NCI-H1436 (cell line): Measurements from ENCODE around the gene PGBD2.
"Not testable (repeated sequence)": the region's sequence is repeated elsewhere in the genome, so short reads cannot be mapped to it uniquely, and the experiment has no call there.

Experiments used
- DNase-seq: peaks from one replicate; lab custom pipeline; 2025; lab: John Stamatoyannopoulos, UW

The PGBD2 gene

GRCh38 chr1:248886237-248886895 lies 19.7 kb upstream of the PGBD2 start:
- no peak for DNase-seq

GRCh38 chr1:248889914-248890243 lies 16.2 kb upstream of the PGBD2 start:
- DNase-seq: not testable (repeated sequence)

DNA sequence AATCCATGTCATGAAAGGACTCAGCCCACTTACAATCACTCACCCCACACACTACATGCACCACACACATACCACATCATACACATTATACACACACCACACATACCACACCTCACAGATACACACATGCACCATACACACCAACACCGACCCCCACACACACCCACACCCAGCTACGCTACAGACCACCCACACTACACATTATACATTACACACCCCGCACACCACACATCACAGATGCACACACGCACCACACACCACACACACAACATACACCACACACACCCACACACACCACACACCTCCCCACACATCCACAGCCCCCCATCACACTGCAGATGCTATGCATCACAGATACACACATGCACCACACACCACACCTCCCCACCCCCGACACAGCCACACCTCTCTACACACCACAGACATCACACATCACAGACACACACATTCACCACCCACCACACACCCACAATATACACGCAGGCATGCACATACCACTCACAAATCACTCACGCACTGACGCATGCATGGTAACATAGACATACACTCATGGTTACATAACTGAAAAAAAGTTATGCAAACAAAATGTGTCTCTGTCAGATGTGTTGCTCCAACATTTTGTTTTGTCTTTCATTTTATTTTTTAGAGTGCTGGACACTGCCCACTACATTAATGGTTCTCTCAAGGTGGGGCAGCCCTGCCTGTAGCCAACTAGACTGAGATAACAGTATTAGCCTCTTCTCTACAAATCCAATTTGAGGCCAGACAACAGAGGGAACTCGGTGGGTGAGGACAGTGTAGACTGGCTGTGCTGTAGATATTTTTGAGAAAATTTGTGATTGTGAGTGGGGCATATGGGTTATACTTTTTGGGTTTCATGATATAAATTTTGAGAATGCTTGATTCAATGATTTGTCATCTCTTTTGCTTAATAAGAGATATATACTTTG lies 15.2 kb upstream of the PGBD2 start:
- DNase-seq: no peak

- no peak for DNase-seq
Observed at GRCh38 chr1:248891758-248892157, 14.3 kb upstream of the PGBD2 start.

DNA sequence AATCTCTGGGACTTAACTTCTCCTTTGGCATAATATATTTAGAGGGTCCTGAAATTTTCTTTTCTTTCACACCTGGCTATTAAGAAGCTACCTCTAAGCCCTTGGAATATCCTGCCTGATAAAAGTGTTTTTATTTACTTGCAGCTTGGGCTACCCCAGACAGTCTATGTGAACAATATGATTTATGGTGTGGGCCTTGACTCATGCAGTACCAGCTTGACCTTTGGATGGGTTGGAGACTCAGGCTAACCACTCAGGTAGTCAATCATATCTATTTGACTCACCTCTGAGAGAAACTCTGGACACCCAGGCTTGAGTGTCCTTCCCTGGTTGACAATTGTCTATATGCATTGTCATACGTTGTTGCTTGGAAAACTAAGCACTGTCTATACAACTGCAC lies 13.4 kb upstream of the PGBD2 start:
- DNase-seq: no peak

GRCh38 chr1:248894837-248895236 lies 11.2 kb upstream of the PGBD2 start:
- DNase-seq: no peak

GRCh38 chr1:248897412-248898337 lies 8.4 kb upstream of the PGBD2 start:
- DNase-seq: no peak

DNA sequence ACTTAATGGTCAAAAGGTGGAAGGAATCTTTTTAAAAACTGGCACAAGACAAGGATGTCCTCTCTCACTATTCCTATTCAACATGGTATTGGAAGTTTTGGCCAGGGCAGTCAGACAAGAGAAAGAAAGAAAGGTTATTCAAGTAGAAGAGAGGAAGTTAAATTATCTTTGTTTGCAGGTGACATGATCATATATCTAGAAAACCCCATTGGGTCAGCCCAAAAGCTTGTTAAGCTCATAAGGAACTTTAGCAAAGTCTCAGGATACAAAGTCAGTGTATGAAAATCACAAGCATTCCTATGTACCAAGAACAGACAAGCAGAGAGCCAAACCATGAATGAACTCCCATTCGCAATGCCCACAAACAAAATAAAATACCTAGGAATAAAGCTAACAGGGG lies 5.4 kb upstream of the PGBD2 start:
- DNase-seq: no peak

DNA sequence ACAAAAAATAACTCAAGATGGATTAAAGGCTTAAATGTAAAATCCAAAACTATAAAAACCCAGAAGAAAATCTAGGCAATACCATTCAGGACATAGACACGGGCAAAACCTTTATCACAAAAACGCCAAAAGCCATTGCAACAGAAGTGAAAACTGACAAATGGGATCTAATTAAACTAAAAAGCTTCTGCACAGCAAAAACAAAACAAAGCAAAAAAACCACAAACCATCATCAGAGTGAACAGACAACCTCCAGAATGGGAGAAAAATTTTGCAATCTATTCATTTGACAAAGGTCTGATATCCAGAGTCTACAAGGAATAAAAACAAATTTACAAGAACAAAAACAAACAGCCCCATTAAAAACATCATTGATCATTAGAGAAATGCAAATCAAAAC lies 4.5 kb upstream of the PGBD2 start:
- DNase-seq: no peak

DNA sequence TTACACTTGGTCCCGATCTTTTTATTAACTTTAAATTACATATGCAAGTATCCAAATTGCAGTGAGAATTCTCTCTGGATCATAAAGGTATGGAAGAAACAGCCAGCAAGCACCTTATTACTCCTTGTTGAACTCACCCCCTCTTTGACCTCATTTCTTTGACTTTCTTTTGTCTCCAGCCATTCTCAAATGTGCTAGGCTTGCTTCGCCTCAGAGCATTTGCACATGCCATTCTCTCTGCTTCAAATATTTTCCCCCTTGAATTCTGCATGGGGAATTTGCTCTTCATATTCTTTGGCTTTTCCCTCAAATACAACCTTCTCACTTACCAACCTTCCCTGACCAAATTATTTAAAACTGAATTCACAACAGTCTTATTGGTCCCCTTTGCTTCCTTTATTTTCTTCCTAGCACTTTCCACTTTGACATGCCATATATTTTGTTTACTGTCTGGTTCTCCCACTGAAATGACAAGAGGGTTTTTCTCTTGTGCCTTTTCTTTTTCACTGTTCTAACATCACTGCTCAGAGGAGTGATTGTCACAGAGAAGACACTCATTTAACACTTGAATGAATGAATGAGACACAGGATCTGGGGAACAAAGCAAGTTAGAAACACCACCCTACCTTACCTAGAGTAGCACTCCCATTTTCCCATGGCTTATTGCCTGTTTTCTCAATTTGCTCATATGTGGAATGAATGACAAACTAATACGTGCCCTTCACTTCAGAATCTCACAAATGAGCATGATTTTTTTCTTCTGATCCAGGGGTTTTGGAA lies 1.4 kb upstream of the PGBD2 start:
- no peak for DNase-seq

DNA sequence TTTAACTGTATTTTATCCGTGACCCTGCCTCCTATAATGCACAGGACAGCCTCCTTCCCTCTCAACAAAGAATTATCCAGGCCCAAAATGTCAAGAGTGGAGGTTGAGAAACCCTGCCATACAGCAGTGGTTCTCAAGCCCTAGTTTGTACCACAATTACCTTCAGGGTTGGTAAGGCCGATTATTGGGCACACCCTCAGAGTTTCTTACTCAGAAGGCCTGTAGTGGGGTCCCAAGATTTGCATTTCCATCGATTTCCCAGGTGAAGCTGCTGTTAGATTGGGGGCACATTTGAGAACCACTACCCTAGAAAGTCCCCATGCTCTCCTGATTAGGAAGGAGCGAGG lies 400 bp upstream of the PGBD2 start:
- DNase-seq: no peak

DNA sequence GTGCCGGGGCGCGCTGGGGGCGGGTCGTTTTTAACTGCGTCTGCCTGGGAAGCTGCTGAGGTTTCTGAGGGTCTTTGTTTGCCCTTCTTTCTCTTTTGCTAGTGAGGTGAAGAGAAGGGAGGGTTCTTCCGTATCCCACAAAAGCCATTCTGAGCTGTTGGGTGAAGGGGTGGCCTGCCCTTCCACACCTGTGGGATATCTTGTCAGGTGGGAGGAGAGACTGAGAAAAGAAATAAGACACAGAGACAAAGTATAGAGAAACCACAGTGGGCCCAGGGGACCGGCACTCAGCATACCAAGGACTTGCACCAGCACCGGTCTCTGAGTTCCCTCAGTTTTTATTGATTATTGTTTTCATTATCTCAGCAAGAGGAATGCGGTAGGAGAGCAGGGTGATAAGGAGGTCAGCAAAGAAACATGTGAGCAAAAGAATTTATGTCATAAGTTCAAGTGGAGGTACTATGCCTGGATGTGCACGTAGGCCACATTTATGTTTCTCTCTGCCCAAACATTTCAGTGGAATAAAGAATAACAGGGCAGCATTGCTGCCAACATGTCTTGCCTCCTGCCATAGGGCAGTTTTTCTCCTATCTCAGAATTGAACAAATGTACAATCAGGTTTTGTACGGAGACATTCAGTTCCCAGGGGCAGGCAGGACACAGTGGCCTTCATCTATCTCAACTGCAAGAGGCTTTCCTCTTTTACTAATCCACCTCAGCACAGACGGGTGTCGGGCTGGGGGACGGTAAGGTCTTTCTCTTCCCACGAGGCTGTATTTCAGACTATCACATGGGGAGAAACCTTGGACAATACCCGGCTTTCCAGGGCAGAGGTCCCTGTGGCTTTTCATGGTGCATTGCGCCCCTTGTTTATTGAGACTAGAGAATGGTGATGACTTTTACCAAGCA lies 972 bp downstream of the PGBD2 start:
- DNase-seq: no peak

GRCh38 chr1:248910761-248911160 lies 4.7 kb downstream of the PGBD2 start:
- DNase-seq: no peak

DNA sequence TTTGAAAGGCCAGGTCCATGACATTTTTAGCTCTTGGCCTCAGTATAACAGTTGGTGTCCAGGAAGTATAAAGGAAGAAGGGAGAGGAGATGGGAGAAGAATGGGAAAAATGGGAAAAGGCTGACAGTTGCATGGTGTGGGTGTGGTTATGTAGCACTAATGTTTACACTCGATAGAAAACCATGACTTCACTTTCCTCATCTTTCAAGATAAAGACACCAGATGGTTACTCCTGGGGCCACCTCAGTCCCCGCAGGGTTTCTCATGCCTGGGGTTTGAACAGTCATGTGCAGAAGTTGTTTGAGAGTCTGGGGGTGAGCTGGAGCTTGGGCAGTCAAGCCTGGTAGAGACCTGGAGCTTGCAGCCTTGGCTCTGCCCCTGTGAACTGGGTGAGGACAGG lies 7.9 kb downstream of the PGBD2 start:
- no peak for DNase-seq

GRCh38 chr1:248914796-248915381 lies 8.9 kb downstream of the PGBD2 start:
- peak; percentile 83 for DNase-seq

- no peak for DNase-seq
Observed at GRCh38 chr1:248918131-248918530, 12.1 kb downstream of the PGBD2 start.

DNA sequence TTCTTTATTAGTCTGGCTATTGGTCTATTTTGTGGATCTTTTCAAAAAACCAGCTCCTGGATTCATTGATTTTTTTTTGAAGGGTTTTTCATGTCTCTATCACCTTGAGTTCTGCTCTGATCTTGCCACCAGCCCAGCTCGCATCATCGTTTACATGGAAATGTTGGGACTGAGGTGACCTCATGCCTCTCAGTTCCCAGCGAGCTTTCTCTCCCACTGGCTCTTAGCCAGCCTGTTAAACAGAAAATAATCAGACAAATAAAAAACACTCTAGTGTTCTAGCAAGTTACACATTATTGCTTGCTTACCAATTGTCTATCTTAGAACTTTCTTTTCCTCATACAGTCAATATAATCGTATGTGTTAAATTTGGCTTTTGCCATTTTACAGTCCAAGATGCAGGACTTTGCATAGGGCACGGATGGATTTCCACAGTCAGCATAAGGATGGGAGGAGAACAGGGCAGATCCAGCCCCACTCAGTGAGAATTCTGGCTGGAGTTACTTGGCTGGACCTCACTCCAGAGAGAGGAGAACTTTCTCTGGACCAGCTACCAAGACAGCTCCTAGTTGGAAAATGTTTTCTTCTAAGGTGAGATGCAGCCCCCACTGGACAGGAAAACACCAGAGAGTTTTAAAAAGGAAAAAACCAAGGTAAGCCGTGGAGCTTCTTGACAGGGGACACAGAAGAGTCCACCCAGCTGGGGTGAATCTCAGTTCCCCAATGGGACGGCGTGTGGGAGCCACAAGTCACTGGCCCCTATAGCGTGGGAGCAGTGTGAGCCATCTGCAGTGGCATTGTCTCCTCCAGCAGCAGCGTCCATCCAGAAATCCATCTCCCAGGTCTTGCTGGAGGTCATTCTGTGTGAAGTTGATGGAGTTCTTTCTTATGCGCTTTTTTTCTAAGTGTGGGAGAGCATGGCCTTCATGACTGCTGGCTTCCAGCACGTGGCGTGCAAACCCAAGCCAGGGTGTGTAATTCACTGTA lies 17.6 kb downstream of the PGBD2 start:
- no peak for DNase-seq

DNA sequence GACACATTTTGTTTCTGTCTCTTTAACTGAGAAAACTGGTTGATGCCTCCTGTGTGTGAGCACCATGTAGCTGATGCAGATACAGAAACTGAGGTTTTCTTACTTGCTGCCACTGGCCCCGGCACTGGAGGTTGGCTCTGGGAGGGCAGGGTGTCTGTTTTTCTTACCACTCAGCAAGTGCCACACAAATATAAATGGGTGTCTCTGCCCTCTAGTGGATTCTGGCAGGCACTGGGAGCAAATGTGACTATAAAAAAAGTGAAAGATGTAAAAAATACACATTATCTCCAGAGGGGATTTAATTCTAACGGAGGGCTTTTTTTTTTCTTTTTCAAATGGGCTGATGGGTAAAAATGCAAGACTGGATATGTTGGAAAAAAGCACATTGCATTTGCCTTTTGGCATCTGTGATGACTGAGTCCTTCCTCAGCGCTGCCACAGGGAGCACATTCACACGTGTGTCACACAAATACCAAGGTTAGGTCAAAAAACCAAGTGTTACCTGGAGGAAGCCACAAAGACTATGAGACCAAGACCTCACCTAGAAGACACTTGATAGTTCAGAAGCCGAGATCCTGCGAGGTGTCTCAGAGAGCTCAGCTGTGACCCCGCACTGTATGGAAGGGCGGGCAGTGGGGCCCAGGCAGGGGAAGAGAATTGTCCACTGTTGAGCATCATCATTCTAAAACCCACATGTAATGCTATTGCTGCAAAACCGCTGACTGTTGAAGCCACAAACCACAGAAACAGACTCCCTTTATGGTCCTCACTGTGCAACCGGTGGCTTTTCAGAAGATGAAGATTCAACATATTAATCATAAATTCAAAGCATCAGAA lies 18.9 kb downstream of the PGBD2 start:
- DNase-seq: peak; percentile 69
